SK-N-MC (cell line): Measurements from ENCODE around the gene CCDC110.

Experiments
- EZH2 ChIP-seq: fragments of 200-600 bp; sonication (generic); IDR thresholded peaks from one replicate; pipeline ENCODE4 v1.6.1; 2017; ENCODE audit warnings: antibody characterized with exemption
- FOXP2 ChIP-seq: optimal IDR thresholded peaks from 2 replicates; pipeline ENCODE3; 2011; ENCODE audit warnings: mild to moderate bottlenecking, moderate library complexity; ENCODE audit not compliant: insufficient read depth; ENCODE audit errors: extremely low read length, control extremely low read depth
- POLR2AphosphoS5 ChIP-seq: IDR thresholded peaks from 2 replicates; pipeline ENCODE4 v1.6.1; 2012; ENCODE audit warnings: mild to moderate bottlenecking, low read depth, low read length, borderline replicate concordance

- no peak for TF ChIP-seq POLR2AphosphoS5
- no peak for TF ChIP-seq EZH2
- no peak for TF ChIP-seq FOXP2
Observed at GRCh38 chr4:185470501-185471195, 885 bp downstream of the CCDC110 start.
